ENCODE data around the gene FANCI. TPM values are rescaled to one million over a fixed set of nuclear protein-coding genes. Genes with fewer than 3 reads are reported as not detected.

FANCI gene
- total and polyA plus RNA-seq, 2 of the 13 experiments (the other 11 are each of a cell fraction or from before 2014, with no cell fraction given) = 15.7 to 68.8 TPM

DNA sequence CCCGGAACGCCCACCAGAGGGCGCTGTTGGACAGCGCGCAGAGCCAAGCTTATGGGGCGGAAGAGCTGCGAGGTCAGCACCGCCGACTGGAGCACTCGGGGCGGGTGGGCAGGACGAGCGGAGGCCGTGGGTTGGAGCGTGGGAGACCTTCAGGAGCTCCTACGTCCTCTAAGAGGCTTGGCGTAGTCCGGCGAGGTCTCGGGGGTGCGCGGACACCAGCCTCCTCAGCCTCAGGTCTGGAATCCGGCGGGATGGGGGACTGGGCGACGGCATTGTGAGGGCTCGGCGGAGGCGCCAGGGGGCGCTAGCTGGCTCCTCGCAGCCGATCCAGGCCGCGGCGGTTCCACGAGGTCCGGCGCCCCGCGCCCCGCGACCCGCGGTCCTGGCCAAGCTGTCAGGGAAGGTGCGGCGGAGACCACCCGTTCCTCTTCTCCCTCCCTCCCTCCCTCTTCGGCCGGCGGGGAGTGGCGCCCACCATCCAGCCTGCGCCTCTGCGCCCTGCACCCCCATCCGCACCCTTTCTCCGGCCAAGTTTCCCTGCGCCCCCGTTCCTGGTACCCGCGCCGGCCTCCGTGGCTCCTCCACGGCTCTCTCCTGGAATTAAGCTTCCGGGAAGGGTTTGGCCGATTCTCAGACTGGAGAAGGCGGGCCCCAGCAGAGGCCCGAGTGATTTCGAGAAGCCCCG lies 115.1 kb downstream of the FANCI start (continued):
- TF ChIP-seq NR2F6 (IDR thresholded peaks at IDR 0.05) (no peak), NR2F6 (CRISPR knock-in tag; IDR thresholded peaks at IDR 0.05) (0 out of 2 replicates have a peak, but pooled peaks have one; percentile 54), ERF (CRISPR knock-in tag; IDR thresholded peaks at IDR 0.05) (peak; percentile 38; the same call in 1 of the 2 replicates), FOXA3 (CRISPR knock-in tag; IDR thresholded peaks at IDR 0.05) (no peak), MIER3 (CRISPR knock-in tag; IDR thresholded peaks at IDR 0.05; ENCODE audit: borderline replicate concordance) (peak; percentile 29; the same call in 1 of the 2 replicates), PCBP2 (optimal IDR thresholded peaks at IDR 0.05; ENCODE audit: low read depth, low read length, poor library complexity, severe bottlenecking) (no peak), PAWR (CRISPR knock-in tag; IDR thresholded peaks at IDR 0.05; ENCODE audit: borderline replicate concordance) (no peak), POLR2A (IDR thresholded peaks at IDR 0.05; ENCODE audit: insufficient read depth in 1 of 2, low read depth in 2 of 2, low read length in 2 of 2) (no peak), KMT2A (CRISPR knock-in tag; IDR thresholded peaks at IDR 0.05) (peak; percentile 36; the same call in 1 of the 2 replicates), CBX5 (CRISPR knock-in tag; IDR thresholded peaks at IDR 0.05; ENCODE audit: borderline replicate concordance) (0 out of 2 replicates have a peak, but pooled peaks have one; percentile 20), ZFP37 (CRISPR knock-in tag; IDR thresholded peaks at IDR 0.05; ENCODE audit: borderline replicate concordance) (no peak), ZNF333 (CRISPR knock-in tag; IDR thresholded peaks at IDR 0.05; ENCODE audit: borderline replicate concordance) (peak; percentile 90; the same call in 1 of the 2 replicates)
- TF ChIP-seq, protein P1, sequence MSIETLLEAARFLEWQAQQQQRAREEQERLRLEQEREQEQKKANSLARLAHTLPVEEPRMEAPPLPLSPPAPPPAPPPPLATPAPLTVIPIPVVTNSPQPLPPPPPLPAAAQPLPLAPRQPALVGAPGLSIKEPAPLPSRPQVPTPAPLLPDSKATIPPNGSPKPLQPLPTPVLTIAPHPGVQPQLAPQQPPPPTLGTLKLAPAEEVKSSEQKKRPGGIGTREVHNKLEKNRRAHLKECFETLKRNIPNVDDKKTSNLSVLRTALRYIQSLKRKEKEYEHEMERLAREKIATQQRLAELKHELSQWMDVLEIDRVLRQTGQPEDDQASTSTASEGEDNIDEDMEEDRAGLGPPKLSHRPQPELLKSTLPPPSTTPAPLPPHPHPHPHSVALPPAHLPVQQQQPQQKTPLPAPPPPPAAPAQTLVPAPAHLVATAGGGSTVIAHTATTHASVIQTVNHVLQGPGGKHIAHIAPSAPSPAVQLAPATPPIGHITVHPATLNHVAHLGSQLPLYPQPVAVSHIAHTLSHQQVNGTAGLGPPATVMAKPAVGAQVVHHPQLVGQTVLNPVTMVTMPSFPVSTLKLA (IDR thresholded peaks at IDR 0.05) = no peak
- TF ChIP-seq, protein P2, sequence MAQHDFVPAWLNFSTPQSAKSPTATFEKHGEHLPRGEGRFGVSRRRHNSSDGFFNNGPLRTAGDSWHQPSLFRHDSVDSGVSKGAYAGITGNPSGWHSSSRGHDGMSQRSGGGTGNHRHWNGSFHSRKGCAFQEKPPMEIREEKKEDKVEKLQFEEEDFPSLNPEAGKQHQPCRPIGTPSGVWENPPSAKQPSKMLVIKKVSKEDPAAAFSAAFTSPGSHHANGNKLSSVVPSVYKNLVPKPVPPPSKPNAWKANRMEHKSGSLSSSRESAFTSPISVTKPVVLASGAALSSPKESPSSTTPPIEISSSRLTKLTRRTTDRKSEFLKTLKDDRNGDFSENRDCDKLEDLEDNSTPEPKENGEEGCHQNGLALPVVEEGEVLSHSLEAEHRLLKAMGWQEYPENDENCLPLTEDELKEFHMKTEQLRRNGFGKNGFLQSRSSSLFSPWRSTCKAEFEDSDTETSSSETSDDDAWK (CRISPR knock-in tag; IDR thresholded peaks at IDR 0.05) = no peak
- TF ChIP-seq, protein P3, sequence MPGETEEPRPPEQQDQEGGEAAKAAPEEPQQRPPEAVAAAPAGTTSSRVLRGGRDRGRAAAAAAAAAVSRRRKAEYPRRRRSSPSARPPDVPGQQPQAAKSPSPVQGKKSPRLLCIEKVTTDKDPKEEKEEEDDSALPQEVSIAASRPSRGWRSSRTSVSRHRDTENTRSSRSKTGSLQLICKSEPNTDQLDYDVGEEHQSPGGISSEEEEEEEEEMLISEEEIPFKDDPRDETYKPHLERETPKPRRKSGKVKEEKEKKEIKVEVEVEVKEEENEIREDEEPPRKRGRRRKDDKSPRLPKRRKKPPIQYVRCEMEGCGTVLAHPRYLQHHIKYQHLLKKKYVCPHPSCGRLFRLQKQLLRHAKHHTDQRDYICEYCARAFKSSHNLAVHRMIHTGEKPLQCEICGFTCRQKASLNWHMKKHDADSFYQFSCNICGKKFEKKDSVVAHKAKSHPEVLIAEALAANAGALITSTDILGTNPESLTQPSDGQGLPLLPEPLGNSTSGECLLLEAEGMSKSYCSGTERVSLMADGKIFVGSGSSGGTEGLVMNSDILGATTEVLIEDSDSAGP (CRISPR knock-in tag; IDR thresholded peaks at IDR 0.05; ENCODE audit: borderline replicate concordance) = peak; percentile 30; the same call in 1 of the 2 replicates
- TF ChIP-seq, protein P4, sequence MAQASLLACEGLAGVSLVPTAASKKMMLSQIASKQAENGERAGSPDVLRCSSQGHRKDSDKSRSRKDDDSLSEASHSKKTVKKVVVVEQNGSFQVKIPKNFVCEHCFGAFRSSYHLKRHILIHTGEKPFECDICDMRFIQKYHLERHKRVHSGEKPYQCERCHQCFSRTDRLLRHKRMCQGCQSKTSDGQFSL (CRISPR knock-in tag; IDR thresholded peaks at IDR 0.05) = peak; percentile 63
- TF ChIP-seq, protein P5, sequence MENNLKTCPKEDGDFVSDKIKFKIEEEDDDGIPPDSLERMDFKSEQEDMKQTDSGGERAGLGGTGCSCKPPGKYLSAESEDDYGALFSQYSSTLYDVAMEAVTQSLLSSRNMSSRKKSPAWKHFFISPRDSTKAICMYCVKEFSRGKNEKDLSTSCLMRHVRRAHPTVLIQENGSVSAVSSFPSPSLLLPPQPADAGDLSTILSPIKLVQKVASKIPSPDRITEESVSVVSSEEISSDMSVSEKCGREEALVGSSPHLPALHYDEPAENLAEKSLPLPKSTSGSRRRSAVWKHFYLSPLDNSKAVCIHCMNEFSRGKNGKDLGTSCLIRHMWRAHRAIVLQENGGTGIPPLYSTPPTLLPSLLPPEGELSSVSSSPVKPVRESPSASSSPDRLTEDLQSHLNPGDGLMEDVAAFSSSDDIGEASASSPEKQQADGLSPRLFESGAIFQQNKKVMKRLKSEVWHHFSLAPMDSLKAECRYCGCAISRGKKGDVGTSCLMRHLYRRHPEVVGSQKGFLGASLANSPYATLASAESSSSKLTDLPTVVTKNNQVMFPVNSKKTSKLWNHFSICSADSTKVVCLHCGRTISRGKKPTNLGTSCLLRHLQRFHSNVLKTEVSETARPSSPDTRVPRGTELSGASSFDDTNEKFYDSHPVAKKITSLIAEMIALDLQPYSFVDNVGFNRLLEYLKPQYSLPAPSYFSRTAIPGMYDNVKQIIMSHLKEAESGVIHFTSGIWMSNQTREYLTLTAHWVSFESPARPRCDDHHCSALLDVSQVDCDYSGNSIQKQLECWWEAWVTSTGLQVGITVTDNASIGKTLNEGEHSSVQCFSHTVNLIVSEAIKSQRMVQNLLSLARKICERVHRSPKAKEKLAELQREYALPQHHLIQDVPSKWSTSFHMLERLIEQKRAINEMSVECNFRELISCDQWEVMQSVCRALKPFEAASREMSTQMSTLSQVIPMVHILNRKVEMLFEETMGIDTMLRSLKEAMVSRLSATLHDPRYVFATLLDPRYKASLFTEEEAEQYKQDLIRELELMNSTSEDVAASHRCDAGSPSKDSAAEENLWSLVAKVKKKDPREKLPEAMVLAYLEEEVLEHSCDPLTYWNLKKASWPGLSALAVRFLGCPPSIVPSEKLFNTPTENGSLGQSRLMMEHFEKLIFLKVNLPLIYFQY (CRISPR knock-in tag; IDR thresholded peaks at IDR 0.05; ENCODE audit: borderline replicate concordance) = 0 out of 2 replicates have a peak, but pooled peaks have one; percentile 35

Data from HepG2 (cell line).